Bronchial epithelial cell (primary cell): Measurements from ENCODE around the gene LUC7L2. TPM values are rescaled to one million over a fixed set of nuclear protein-coding genes. Genes with fewer than 3 reads are reported as not detected.

Experiments used
- DNase-seq: peaks from one replicate; pipeline ENCODE4 v3.0.0-alpha.2; 2010; ENCODE audit warnings: low read depth
- FAIRE-seq: peaks from 2 replicates; lab custom pipeline; 2011; peaks lifted over from hg19 to GRCh38; lab: Jason Lieb, UNC
- H3K27me3 ChIP-seq: 2 replicates; pipeline ENCODE4 v1.5.1; 2011; ENCODE audit warnings: low read length; ENCODE audit not compliant: control insufficient read depth, insufficient read depth
- H3K36me3 ChIP-seq: 2 replicates; pipeline ENCODE4 v1.5.1; 2011; ENCODE audit warnings: low read length; ENCODE audit not compliant: control insufficient read depth, insufficient read depth
- H3K4me3 ChIP-seq: 2 replicates; pipeline ENCODE4 v1.5.1; 2011; ENCODE audit warnings: mild to moderate bottlenecking, low read depth, low read length, control low read depth
- CTCF ChIP-seq: IDR thresholded peaks from 2 replicates; pipeline ENCODE4 v1.5.1; 2011; ENCODE audit warnings: mild to moderate bottlenecking, moderate library complexity, low read length, control low read depth, inconsistent platforms; ENCODE audit not compliant: insufficient read depth, severe bottlenecking
- total RNA-seq: library from RNA; depleted of rRNA; stranded (reverse); fragments of >200 nt; gene quantifications from 2 replicates; pipeline ENCODE4 v1.2.1, GENCODE V29; 2014

The LUC7L2 gene
- total RNA-seq, 1 donor from 2014 or later: 52.7 TPM

GRCh38 chr7:139382439-139382838, 22.7 kb downstream of the LUC7L2 start:
- FAIRE-seq (no peak), DNase-seq (no peak)
- H3K4me3 ChIP-seq: no peak overlapping the region
- H3K27me3 ChIP-seq: no peaks in the 10 kb centered on the region
- H3K36me3 ChIP-seq: peaks cover 12% of the 10 kb centered on the region
- TF ChIP-seq CTCF: no peak

DNA sequence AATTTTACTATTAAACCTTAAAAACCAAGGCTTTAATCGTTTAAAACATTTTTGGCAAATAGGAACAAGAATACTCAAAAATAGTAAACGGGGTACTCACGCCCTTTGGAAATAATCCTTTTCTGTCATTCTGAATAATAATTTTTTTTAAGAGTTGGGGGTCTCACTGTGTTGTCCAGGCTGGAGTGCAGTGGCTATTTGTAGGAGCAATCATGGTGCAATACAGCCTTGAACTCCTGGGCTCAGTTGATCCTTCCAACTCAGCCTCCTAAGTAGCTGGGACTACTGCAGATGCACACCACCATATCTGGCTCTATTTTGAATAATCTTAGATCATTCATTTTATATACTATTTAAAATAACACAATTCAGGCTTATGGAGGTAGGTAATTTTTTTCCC, 24.9 kb downstream of the LUC7L2 start:
- TF ChIP-seq CTCF: no peak
- Histone ChIP-seq H3K27me3 (no peaks in the 10 kb centered on the region), H3K36me3 (peaks cover 8% of the 10 kb centered on the region), H3K4me3 (no peak overlapping the region)
- DNase-seq (no peak), FAIRE-seq (no peak)

GRCh38 chr7:139387594-139387993, 27.9 kb downstream of the LUC7L2 start:
- peaks cover 8% of the 10 kb centered on the region for H3K36me3 ChIP-seq
- no peak overlapping the region for H3K4me3 ChIP-seq
- no peak for DNase-seq
- no peak for FAIRE-seq
- no peaks in the 10 kb centered on the region for H3K27me3 ChIP-seq
- no peak for TF ChIP-seq CTCF

GRCh38 chr7:139389091-139389490, 29.4 kb downstream of the LUC7L2 start:
- no peak overlapping the region for H3K4me3 ChIP-seq
- no peak for TF ChIP-seq CTCF

GRCh38 chr7:139389774-139390173, 30.1 kb downstream of the LUC7L2 start:
- Histone ChIP-seq H3K27me3 (no peaks in the 10 kb centered on the region), H3K36me3 (peaks cover 10% of the 10 kb centered on the region), H3K4me3 (no peak overlapping the region)
- FAIRE-seq (no peak), DNase-seq (no peak)
- no peak for TF ChIP-seq CTCF

More at GRCh38 chr7:139389091-139389490, 29.4 kb downstream of the LUC7L2 start:
- H3K27me3 ChIP-seq: no peaks in the 10 kb centered on the region
- no peak for FAIRE-seq
- no peak for DNase-seq
- H3K36me3 ChIP-seq: peaks cover 10% of the 10 kb centered on the region

DNA sequence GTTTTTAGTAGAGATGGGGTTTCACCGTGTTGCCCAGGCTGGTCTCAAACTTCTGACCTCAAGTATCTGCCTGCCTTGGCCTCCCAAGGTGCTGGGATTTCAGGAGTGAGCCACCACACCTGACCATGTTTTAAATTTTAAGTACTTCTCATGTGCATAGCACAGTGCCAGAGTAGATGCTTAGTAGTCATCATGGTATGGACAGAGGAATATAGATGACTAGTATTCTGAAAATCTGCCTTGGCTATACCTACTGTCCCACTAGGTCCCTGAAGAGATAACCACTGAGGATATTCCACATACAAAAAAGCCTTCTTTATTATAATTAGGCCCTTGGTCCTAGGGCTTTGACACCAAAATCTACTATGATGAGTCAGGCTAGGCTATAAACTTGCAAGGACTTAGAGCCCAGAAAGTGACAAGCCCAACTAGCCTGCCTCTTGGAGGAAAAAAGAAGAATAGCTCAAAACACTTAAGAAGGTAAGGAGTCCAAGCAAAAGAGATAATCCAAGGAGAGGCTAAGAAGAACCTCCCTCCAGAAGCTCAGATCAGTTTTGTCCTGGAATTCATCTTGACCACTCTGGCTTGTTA, 34.0 kb downstream of the LUC7L2 start:
- no peak for TF ChIP-seq CTCF
- FAIRE-seq: no peak
- no peak overlapping the region for H3K4me3 ChIP-seq

More for the DNA sequence above, 34.0 kb downstream of the LUC7L2 start:
- DNase-seq: no peak
- H3K36me3 ChIP-seq: peaks cover 9% of the 10 kb centered on the region
- no peaks in the 10 kb centered on the region for H3K27me3 ChIP-seq
